B cell (primary cell): Measurements from ENCODE around the gene RNF212.

Source experiments
- CTCF ChIP-seq: fragments of 200-600 bp; IDR thresholded peaks from one replicate; pipeline ENCODE4 v1.8.0; 2022; ENCODE audit warnings: antibody characterized with exemption, mild to moderate bottlenecking
- EZH2 ChIP-seq: IDR thresholded peaks from 2 replicates; pipeline ENCODE4 v1.6.1; 2012; ENCODE audit warnings: borderline replicate concordance, low read depth, mild to moderate bottlenecking, moderate library complexity, low read length; ENCODE audit not compliant: insufficient read depth, poor library complexity, severe bottlenecking

- TF ChIP-seq EZH2 (no peak), CTCF (no peak)
These were observed 74.3 kb downstream of the RNF212 start for GRCh38 chr4:1038948-1039492.
